GM21717 (cell line): ENCODE data around the gene GPR37L1.
"Not testable (repeated sequence)": the region's sequence is repeated elsewhere in the genome, so short reads cannot be mapped to it uniquely, and the experiment has no call there.

Experiments used
- ATAC-seq: cut with Tn5 transposase; IDR thresholded peaks from one replicate; pipeline ENCODE4 v1.9.1; 2021; ENCODE audit warnings: mild to moderate bottlenecking, moderate library complexity; ENCODE audit not compliant: unreplicated experiment

Gene GPR37L1

GRCh38 chr1:202133001-202133400, 10.3 kb downstream of the GPR37L1 start:
- no peak for ATAC-seq

GRCh38 chr1:202133496-202133895, 10.8 kb downstream of the GPR37L1 start:
- no peak for ATAC-seq

- no peak for ATAC-seq
Observed at GRCh38 chr1:202133989-202134388, 11.3 kb downstream of the GPR37L1 start.

GRCh38 chr1:202134645-202135172, 12.0 kb downstream of the GPR37L1 start:
- ATAC-seq: no peak

GRCh38 chr1:202135221-202135721, 12.6 kb downstream of the GPR37L1 start:
- peak; percentile 58 for ATAC-seq

GRCh38 chr1:202140833-202141232, 18.1 kb downstream of the GPR37L1 start:
- ATAC-seq: no peak

GRCh38 chr1:202141468-202141867, 18.8 kb downstream of the GPR37L1 start:
- ATAC-seq: not testable (repeated sequence)

- ATAC-seq: peak; percentile 27
Observed at GRCh38 chr1:202143011-202143767, 20.5 kb downstream of the GPR37L1 start.

GRCh38 chr1:202143768-202144401, 21.2 kb downstream of the GPR37L1 start:
- ATAC-seq: peak; percentile 46

- peak; percentile 68 for ATAC-seq
Observed at GRCh38 chr1:202144402-202145067, 21.8 kb downstream of the GPR37L1 start, which contains the start of gene ARL8A. TSS of gene ARL8A (minus strand) at chr1:202144737. CDS start at chr1:202144572, 165 bp downstream.

GRCh38 chr1:202145068-202145743, 22.5 kb downstream of the GPR37L1 start:
- no peak for ATAC-seq

GRCh38 chr1:202145744-202146140, 23.0 kb downstream of the GPR37L1 start:
- not testable (repeated sequence) for ATAC-seq

- ATAC-seq: no peak
Observed at GRCh38 chr1:202146279-202146678, 23.6 kb downstream of the GPR37L1 start.

GRCh38 chr1:202146993-202147392, 24.3 kb downstream of the GPR37L1 start:
- ATAC-seq: no peak

- no peak for ATAC-seq
Observed at GRCh38 chr1:202148391-202148790, 25.7 kb downstream of the GPR37L1 start.

- no peak for ATAC-seq
Observed at GRCh38 chr1:202149566-202149965, 26.8 kb downstream of the GPR37L1 start.

- no peak for ATAC-seq
Observed at GRCh38 chr1:202150187-202150586, 27.5 kb downstream of the GPR37L1 start.

GRCh38 chr1:202150602-202151001, 27.9 kb downstream of the GPR37L1 start:
- ATAC-seq: no peak

- no peak for ATAC-seq
Observed at GRCh38 chr1:202151045-202151444, 28.3 kb downstream of the GPR37L1 start.

GRCh38 chr1:202152399-202152798, 29.7 kb downstream of the GPR37L1 start:
- no peak for ATAC-seq

- ATAC-seq: no peak
Observed at GRCh38 chr1:202153284-202153683, 30.6 kb downstream of the GPR37L1 start.
